CD4-positive, alpha-beta T cell treated with Interleukin-4 for 1 hour (primary cell): ENCODE data around the gene CNMD.

Experiments
- DNase-seq, 2 donors: peaks; one replicate each; pipeline ENCODE4 v3.0.0-alpha.2; 2020 to 2022

CNMD gene

DNA sequence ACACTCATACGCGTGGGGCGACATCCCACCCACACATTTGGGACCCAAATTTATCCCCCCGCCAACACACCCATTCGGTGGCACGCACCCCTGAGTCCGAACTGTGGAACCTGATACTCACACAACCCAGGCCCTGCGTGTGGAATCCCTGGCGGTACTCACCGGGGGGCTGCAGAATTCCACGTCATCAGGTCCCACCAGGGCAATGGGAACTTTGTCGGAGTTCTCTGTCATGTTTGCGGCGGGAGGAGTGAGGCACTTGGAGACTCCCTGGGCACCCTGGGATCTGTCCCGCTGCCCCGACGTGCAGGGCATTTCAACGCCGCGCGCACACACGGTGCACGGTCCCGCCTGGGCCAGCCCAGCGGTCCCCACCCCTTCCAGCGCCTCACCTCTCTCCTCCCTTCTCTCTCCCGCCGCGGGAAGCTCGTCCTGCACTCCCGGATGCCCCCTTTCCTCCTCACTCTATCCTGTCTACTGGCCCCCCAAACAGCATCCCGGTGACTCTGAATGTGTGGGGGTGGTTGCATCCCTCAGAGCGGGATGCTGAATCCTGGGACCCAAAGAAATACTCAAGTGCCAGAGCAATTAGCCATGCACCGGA, at the start of gene CNMD:
Gene CNMD (minus strand): TSS at position 353 of the 604 bp plus-strand sequence. CDS start 119 bp downstream, at position 234.
- DNase-seq, result no peak

DNA sequence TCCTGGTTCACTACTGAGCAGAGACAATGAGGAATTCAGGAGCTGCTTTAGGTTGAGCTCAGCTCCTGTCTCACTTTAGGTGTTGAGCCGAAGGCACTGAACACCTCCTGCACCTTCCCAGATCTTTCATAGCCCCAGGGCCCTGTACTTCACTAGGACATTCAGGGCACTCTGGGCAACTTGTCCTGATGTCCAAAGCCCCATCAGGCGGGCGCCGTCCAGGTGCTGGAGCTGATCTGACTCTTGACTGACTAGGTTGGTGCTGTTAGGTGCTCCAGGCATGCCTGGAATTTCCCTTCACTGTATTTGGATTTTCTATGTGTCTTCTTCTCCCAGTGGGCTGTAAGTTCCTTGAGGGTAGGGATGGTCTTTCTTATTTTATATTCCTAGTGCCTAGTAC, 48.4 kb upstream of the CNMD start:
- DNase-seq, result no peak

DNA sequence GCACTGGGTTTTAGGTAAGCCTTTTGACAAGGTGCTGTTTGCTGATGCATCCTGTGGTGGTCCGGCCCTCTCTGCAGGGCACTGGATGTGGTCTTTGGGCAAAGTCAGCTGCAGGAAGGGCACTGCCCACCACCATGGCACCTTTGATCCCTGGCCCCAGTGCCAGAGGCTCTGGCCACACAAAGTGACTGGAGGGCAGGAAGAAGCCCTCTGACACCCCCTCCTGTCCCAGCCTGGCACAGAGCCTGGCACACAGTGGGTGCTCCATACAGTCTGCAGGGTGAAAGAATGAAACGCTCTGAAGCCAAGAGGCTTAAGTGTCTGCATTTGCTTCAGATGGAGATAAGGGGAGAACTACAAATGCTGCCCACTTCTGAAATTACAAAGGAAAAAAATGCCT, 47.6 kb upstream of the CNMD start:
- DNase-seq, result no peak

- no peak for DNase-seq
Measured at GRCh38 chr13:52786766-52787165, 47.1 kb upstream of the CNMD start.

DNA sequence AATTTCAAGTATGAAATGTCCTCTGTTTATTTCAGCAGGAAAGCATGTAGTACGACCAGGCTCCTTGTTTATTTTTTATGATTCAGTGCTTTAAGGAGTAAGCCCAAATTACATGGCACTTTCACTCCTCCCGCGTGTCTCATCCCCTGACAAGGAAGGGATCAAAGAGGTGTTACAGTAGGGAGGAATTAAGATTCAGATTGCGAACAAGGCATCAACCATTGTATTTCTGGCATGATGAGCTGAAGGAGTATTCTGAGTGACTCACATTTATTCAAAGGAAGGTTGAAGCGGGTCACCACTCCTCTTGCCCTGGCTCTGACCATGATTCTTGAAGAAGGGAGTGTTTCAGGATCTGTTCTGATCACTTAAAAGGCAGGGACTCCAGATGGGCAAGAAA, 46.1 kb upstream of the CNMD start:
- DNase-seq, result no peak

DNA sequence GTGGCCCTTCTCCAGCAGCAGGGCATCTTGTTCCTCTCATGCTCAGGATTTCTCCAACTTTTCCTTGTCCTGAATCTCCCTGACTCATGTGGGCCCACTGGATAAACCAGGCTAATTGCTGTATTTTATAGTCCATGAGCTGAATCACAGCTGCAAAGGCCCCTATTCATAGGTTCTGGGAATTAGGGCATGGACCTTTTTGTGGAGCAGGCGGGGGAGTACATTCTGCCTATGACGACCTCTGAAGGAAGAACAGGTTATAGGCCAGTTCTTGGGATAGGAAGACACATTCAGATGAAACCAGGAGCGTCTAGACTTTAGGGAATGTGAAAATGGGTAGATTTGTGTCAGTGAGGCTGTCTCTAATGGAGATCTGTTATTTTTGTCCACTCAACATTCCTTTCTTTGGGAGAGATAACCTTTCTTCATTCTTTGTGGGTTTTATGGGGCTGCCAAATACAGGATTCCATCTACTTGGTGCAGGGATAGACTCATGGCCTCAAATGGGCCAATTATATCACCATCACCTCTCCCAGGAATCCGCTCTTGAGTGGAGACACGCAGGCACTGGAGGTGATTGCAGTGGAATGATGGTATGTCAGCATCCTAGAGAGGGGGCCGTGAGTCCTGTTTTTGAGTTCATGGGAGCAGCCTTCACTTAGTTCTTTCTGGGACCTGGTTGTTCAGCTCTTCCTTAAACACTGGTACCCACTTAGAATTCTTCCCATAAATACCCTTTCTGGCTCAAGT, 45.1 kb upstream of the CNMD start:
- DNase-seq, result no peak

DNA sequence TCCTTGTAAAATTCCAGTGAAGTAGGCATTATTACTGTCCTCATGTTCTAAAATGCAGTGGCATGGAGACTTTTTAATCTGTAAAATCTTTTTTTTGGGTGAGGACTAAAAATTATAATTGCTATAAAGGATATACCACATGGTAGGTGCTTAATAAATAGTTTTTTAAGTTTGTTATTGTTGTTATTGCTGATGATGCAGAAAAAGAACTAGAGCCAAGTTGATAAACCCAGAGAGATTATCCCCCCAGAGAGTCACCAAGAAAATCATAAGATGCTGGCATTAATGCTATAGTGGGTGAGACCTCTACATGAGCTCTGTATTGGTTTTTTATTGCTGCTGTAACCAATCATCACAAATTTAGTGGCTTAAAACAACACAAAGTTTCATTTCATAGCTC, 44.3 kb upstream of the CNMD start:
- DNase-seq, result no peak

DNA sequence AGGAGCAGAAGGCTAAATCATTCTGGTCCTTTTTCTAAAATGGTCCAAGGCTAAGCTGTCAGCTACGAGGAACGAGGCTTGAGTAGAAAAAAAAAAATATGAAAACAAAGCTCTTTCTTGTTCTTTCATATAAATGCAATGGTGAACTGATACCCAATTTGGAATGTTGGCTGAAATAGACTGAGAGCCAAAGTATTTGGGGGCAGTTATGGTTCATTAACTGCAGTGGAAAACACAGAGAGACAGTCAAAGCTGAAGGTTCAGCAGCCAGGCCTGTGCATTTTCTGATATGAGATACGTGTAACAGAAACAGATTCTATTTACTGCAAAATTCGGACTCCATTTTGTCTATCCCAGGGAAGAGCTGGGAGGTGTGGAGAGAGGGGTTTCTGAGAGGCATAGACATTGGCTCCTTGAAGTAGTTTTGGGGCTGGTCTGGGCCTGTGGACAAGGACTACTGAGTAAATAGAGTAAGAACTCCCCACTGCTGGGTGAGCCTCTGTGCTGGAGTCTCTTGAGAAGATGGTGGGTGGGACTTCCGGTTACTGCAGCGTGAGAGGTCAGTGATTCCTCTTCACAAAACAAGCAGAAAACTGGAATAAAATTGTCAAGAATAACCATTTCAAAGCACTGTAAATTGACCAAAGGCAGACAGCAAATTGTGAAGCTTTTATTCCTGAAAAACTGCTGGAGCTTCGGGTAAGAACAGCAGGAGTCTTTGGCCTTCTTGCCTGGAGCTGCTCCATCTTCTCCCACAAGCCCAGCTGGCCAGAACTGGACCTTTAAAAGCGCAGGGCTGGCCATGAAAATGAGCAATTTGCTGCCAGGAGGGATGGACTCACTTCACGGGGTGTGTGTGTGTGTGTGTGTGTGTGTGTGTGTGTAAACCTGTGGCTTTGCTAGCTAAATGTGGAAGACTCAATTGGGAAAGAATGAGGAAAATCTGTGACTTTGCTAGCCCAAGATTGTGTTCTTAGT, 43.1 kb upstream of the CNMD start:
- no peak for DNase-seq

GRCh38 chr13:52780611-52781010, 41.0 kb upstream of the CNMD start:
- no peak for DNase-seq

GRCh38 chr13:52780092-52780491, 40.5 kb upstream of the CNMD start:
- no peak for DNase-seq

DNA sequence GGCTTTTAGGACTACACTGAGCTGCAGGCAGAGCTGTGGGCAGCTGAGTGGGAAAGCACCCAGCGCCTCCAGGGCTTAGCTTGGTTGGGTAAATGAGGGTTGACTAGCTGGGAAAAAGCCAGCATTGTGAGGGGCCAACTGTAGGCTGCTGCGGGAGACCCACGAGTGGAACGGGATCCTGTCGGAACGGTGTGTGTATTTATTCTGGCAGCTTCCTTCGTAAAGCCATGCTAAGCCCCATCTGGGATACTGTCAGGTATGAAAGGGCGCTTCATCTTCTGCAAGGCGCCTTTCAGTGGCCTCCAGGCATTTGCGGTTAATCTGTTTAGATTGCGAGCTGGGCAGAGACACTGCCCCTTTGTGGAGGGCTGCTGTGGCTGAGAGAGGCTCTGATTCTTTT, 39.5 kb upstream of the CNMD start:
- DNase-seq, result no peak

- no peak for DNase-seq
Measured at GRCh38 chr13:52776726-52777125, 37.1 kb upstream of the CNMD start.

DNA sequence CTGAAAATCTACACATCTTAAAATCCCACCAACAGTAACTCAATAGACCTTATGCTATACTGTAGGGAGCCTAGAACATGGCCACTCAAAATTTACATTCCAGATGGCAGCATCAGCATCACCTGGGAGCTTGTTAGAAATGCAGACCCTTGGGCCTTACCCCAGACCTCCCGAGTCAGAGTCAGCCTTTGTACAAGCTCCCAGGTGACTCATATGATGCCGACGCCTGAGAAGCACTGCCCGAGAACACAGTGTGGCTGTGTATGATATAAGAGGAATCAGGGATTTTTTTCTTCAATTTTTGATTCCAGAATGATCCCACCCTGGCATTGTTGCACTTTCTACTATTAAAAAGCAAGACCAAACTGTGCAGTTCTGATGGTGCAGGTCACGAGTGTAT, 35.9 kb upstream of the CNMD start:
- DNase-seq, result no peak

DNA sequence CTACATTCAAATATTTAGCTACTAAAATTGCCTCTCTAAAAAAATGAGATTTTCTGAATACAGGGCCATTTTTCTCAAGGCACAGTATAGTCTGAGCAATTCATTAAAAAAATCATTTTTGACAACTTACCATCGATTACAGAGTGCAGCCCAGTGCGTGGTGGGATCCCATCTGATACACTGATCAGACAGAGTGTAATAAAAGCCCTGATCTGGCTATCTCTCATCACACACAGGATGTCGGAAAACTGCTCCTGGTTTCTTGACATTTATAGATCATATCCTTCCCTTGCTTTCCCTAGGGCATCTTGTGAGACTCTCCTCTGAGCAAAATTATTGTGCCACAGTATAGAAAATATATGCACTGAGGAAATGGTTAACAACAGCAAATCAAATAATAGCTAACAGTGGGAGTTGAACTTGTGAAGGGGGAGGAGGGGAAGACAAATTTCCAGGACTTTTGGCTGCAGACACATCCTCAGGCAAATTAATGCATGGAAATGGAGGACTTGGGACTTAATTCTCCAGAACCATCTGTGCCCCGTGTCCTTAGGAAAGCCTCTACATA, 28.4 kb upstream of the CNMD start:
- DNase-seq, result no peak

DNA sequence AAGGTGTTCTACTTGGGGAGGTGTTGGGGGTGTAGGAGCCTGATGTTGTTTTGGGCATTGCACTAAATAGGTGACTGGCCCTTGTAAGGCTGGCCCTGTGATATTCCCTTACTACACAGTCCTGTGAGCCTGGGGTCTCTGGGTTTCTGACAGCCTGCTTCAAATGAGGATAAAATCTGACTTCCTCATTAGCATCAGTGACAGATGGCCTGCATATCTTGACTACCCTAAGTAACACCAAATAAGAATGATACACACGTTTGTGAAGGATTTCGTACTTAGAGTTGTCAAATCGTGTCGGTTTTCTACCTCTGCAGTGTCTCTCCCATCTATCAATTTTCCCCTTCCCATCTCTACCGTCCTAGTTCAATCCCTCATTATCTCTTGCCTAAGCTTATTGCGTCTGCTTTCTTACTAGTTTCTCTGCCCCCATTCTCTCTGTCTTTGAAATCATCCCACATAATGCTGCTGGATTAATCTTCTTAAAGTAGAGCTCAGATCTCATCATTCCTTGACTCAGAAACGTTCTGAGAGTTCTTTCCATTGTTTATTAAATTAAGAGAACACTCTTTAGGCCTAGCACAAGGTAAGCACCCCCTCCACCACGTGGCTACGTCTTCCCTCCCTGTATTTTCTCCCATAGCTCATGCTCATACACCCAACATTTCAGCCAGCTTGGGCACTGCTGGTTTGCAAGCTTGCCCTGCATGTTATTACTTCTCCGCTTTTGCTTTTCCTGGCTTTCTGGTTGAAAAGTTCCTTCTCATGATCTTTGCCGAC, 26.2 kb upstream of the CNMD start:
- DNase-seq, result no peak

DNA sequence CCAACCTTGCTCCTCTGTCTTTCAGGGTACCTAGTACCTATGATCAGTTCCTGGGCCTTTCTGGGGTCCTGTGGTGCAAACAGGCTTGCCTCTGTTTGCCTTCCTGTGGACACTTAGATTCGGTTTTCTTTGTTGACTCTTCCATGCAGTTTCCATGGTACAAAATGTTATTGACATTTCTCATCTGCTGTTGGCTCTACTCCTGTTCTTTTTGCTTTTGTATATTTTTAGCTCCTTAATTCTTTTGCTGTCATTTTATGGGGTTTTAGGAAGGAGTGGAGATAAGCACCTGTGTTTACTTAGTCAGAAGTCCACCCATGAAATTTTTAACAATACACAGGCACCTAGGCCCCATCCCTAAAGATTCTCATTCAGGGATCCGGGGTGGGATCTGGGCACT, 20.5 kb upstream of the CNMD start:
- no peak for DNase-seq

GRCh38 chr13:52758114-52758513, 18.5 kb upstream of the CNMD start:
- no peak for DNase-seq

DNA sequence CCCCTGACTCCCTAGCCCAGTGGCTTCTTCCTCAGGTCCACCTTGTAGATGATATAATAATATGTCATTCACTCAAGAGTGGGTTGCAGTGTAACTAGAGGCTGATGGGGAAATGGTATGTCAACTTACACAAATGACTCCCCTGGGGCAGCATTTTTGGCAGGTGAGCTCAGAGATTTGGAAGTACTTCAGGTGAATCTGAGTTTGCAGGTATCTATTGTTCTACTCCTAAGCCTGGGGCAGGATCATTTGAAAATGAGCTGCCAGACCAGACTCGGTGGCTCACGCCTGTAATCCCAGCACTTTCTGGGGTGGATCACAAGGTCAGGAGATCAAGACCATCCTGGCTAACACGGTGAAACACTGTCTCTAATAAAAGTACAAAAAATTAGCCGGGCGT, 11.6 kb upstream of the CNMD start:
- DNase-seq, result no peak

DNA sequence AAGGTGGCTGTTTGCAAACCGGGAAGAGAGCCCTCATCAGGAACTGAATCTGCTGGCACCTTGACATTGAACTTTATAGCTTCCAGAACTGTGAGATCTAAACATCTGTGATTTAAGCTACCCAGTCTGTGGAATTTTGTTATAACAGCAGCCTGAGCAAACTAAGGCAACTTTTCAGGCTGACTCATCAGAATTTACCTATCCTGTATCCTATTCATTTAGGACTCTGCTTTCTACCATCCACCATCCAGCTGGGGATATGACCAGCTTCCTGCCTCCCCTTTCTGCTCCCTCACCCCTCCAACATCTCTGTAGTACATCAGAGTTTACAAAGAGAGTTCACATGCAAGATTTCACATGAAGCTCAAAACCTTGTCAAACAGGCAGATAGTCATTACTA, 11.1 kb upstream of the CNMD start:
- no peak for DNase-seq

DNA sequence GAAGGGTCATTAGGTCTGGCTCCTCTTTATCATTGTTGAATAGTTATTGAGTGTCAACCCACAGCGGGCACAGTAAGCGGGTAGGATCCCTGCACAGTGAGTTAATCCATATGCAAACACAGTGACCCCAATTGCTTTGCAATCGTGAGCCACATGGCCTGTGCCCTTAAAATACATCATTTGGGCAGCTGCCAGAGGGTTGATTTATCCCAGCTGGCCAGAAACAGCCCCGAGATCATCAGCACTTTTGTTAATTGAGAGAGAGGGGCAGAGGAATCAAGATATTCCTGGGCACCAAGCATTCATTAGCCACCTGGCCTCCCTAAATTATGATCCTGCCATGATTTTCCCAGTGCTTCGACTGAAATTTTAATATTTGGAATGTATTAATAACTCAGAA, 9.8 kb upstream of the CNMD start:
- no peak for DNase-seq

GRCh38 chr13:52746141-52746540, 6.5 kb upstream of the CNMD start:
- DNase-seq, result no peak

DNA sequence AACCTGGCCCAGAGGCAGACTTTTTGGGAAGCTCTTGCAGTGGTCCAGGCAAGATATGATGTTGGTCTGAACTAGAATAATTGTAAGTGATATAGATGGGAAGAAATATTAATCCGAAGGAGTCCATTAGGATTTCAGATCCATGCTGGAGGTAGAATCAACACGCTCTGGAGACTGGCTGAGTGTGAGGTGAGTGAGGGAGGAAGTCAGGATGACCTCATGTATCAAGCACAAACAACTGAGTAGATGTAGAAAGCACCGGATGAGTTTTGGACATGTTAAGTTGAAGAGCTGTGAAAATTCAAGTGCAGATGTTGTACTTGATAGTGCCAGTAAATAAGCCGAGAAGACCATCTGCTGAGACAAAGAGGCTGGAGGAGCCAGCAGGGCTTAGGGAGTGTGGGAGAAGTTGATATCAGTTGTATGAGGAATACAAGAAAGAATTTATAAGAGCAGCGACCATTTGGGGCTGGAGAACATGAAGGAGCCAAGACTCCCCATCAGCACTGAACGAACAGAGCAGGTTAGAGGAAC, 5.3 kb upstream of the CNMD start:
- DNase-seq, result no peak
